ENCODE results near the gene PDC. TPM values are rescaled to one million over a fixed set of nuclear protein-coding genes. Genes with fewer than 3 reads are reported as not detected.

PDC gene
- total RNA-seq, 2 donors from 2014 or later: not detected

GRCh38 chr1:186498071-186498470 is 37.2 kb upstream of the PDC start:
- no peaks in the 10 kb centered on the region for H3K36me3 ChIP-seq (ENCODE audit: control insufficient read depth, insufficient read depth, low read length)
- Mint-ChIP-seq H3K4me3 (no peak overlapping the region), H3K27me3 (ENCODE audit: insufficient read depth) (no peaks in the 10 kb centered on the region), H3K27ac (no peak overlapping the region), H3K36me3 (ENCODE audit: low read depth) (no peaks in the 10 kb centered on the region), H3K4me1 (peaks cover 13% of the 10 kb centered on the region), H3K9me3 (no peaks in the 10 kb centered on the region)
- no peak for TF ChIP-seq CTCF (conservative IDR thresholded peaks at IDR 0.05)
- no peak for DNase-seq
- no peak overlapping the region for H3K4me3 ChIP-seq (ENCODE audit: low read length)
- 89 to 94% methylated on average over 4 of the region's 4 CpGs for WGBS, 2 experiments (ENCODE audit: insufficient coverage in 1 of 2, insufficient read length in 1 of 2)
- no peaks in the 10 kb centered on the region for H3K9me3 ChIP-seq (ENCODE audit: control insufficient read depth, low read length)
- H3K4me1 ChIP-seq (ENCODE audit: control insufficient read depth, insufficient read depth, low read length): no peaks in the 10 kb centered on the region
- no peak overlapping the region for H3K27ac ChIP-seq (ENCODE audit: low read depth, low read length)
- no peak overlapping the region for H3K9ac ChIP-seq (ENCODE audit: extremely low read depth, low read length, poor library complexity, severe bottlenecking)
- H3K27me3 ChIP-seq (ENCODE audit: control insufficient read depth, insufficient read depth, low read length, poor library complexity, severe bottlenecking): no peaks in the 10 kb centered on the region

- DNase-seq: no peak
- no peak overlapping the region for H3K4me3 ChIP-seq (ENCODE audit: low read length)
- H3K9me3 ChIP-seq (ENCODE audit: control insufficient read depth, low read length): no peaks in the 10 kb centered on the region
- no peak overlapping the region for H3K9ac ChIP-seq (ENCODE audit: extremely low read depth, low read length, poor library complexity, severe bottlenecking)
- TF ChIP-seq CTCF (conservative IDR thresholded peaks at IDR 0.05): no peak
- H3K27me3 Mint-ChIP-seq (ENCODE audit: insufficient read depth): no peaks in the 10 kb centered on the region
- H3K27ac Mint-ChIP-seq: no peak overlapping the region
- no peaks in the 10 kb centered on the region for H3K27me3 ChIP-seq (ENCODE audit: control insufficient read depth, insufficient read depth, low read length, poor library complexity, severe bottlenecking)
- peaks cover 3% of the 10 kb centered on the region for H3K4me1 ChIP-seq (ENCODE audit: control insufficient read depth, insufficient read depth, low read length)
- H3K27ac ChIP-seq (ENCODE audit: low read depth, low read length): no peak overlapping the region
- no peak overlapping the region for H3K4me3 Mint-ChIP-seq
- no peaks in the 10 kb centered on the region for H3K36me3 Mint-ChIP-seq (ENCODE audit: low read depth)
- WGBS, 2 experiments (ENCODE audit: insufficient coverage in 1 of 2, insufficient read length in 1 of 2): 89 to 93% methylated on average over 3 of the region's 3 CpGs
- no peaks in the 10 kb centered on the region for H3K36me3 ChIP-seq (ENCODE audit: control insufficient read depth, insufficient read depth, low read length)
- H3K9me3 Mint-ChIP-seq: no peaks in the 10 kb centered on the region
- peaks cover 15% of the 10 kb centered on the region for H3K4me1 Mint-ChIP-seq
Measured at GRCh38 chr1:186497651-186498050, 36.7 kb upstream of the PDC start.

GRCh38 chr1:186496171-186496851 is 35.4 kb upstream of the PDC start:
- Histone ChIP-seq H3K4me1 (ENCODE audit: control insufficient read depth, insufficient read depth, low read length) (peaks cover 5% of the 10 kb centered on the region), H3K36me3 (ENCODE audit: control insufficient read depth, insufficient read depth, low read length) (no peaks in the 10 kb centered on the region), H3K4me3 (ENCODE audit: low read length) (no peak overlapping the region), H3K9me3 (ENCODE audit: control insufficient read depth, low read length) (no peaks in the 10 kb centered on the region), H3K27me3 (ENCODE audit: control insufficient read depth, insufficient read depth, low read length, poor library complexity, severe bottlenecking) (no peaks in the 10 kb centered on the region), H3K27ac (ENCODE audit: low read depth, low read length) (no peak overlapping the region), H3K9ac (ENCODE audit: extremely low read depth, low read length, poor library complexity, severe bottlenecking) (no peak overlapping the region)
- no peak overlapping the region for H3K27ac Mint-ChIP-seq
- DNase-seq: no peak
- no peak overlapping the region for H3K4me3 Mint-ChIP-seq
- no peaks in the 10 kb centered on the region for H3K27me3 Mint-ChIP-seq (ENCODE audit: insufficient read depth)
- WGBS, 2 experiments (ENCODE audit: insufficient coverage in 1 of 2, insufficient read length in 1 of 2): 91 to 100% methylated on average over 1 to 2 of the region's 2 CpGs
- H3K9me3 Mint-ChIP-seq: no peaks in the 10 kb centered on the region
- no peaks in the 10 kb centered on the region for H3K36me3 Mint-ChIP-seq (ENCODE audit: low read depth)
- TF ChIP-seq CTCF (conservative IDR thresholded peaks at IDR 0.05): no peak
- peaks cover 17% of the 10 kb centered on the region for H3K4me1 Mint-ChIP-seq
